Parathyroid adenoma (tissue), 2 donors: ENCODE results near the gene RASSF7.
A peak's percentile ranks its signal among the peaks of the same experiment; 100 is the strongest.

ENCODE experiments used
- H2AFZ ChIP-seq: fragments of 300-600 bp; sonication (generic); one replicate; pipeline ENCODE4 v1.7.0; 2017; ENCODE audit warnings: antibody characterized with exemption, mild to moderate bottlenecking
- H3K27ac ChIP-seq: fragments of 300-600 bp; sonication (generic); one replicate; pipeline ENCODE4 v1.7.0; 2017
- H3K27me3 ChIP-seq: fragments of 300-600 bp; sonication (generic); one replicate; pipeline ENCODE4 v1.7.0; 2017; ENCODE audit warnings: low read length; ENCODE audit not compliant: control insufficient read depth, insufficient read depth
- H3K36me3 ChIP-seq: fragments of 300-600 bp; sonication (generic); one replicate; pipeline ENCODE4 v1.7.0; 2017; ENCODE audit warnings: low read length; ENCODE audit not compliant: control insufficient read depth, insufficient read depth
- H3K4me1 ChIP-seq: fragments of 300-600 bp; sonication (generic); one replicate; pipeline ENCODE4 v1.7.0; 2017; ENCODE audit warnings: control low read depth
- H3K4me2 ChIP-seq: fragments of 300-600 bp; sonication (generic); one replicate; pipeline ENCODE4 v1.7.0; 2017; ENCODE audit warnings: low read length
- H3K4me3 ChIP-seq: fragments of 300-600 bp; sonication (generic); one replicate; pipeline ENCODE4 v1.7.0; 2017; ENCODE audit warnings: low read depth, low read length
- H3K79me2 ChIP-seq: fragments of 300-600 bp; sonication (generic); one replicate; pipeline ENCODE4 v1.7.0; 2017; ENCODE audit warnings: control low read depth
- H3K9ac ChIP-seq: fragments of 300-600 bp; sonication (generic); one replicate; pipeline ENCODE4 v1.7.0; 2017; ENCODE audit warnings: mild to moderate bottlenecking
- H3K9me3 ChIP-seq: fragments of 300-600 bp; sonication (generic); one replicate; pipeline ENCODE4 v1.7.0; 2017; ENCODE audit warnings: low read length; ENCODE audit not compliant: control insufficient read depth
- TF ChIP-seq, protein P1 (sequence below): fragments of 300-600 bp; sonication (generic); IDR thresholded peaks from one replicate; pipeline ENCODE4 v1.7.0; 2017; ENCODE audit warnings: antibody characterized with exemption, mild to moderate bottlenecking
- donor health status: primary hyperparathyroidism.

Gene RASSF7

GRCh38 chr11:567011-567628, 6.3 kb downstream of the RASSF7 start:
- TF ChIP-seq, protein P1, sequence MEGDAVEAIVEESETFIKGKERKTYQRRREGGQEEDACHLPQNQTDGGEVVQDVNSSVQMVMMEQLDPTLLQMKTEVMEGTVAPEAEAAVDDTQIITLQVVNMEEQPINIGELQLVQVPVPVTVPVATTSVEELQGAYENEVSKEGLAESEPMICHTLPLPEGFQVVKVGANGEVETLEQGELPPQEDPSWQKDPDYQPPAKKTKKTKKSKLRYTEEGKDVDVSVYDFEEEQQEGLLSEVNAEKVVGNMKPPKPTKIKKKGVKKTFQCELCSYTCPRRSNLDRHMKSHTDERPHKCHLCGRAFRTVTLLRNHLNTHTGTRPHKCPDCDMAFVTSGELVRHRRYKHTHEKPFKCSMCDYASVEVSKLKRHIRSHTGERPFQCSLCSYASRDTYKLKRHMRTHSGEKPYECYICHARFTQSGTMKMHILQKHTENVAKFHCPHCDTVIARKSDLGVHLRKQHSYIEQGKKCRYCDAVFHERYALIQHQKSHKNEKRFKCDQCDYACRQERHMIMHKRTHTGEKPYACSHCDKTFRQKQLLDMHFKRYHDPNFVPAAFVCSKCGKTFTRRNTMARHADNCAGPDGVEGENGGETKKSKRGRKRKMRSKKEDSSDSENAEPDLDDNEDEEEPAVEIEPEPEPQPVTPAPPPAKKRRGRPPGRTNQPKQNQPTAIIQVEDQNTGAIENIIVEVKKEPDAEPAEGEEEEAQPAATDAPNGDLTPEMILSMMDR, result no peak
- H3K9ac ChIP-seq, result no peak overlapping the region

DNA sequence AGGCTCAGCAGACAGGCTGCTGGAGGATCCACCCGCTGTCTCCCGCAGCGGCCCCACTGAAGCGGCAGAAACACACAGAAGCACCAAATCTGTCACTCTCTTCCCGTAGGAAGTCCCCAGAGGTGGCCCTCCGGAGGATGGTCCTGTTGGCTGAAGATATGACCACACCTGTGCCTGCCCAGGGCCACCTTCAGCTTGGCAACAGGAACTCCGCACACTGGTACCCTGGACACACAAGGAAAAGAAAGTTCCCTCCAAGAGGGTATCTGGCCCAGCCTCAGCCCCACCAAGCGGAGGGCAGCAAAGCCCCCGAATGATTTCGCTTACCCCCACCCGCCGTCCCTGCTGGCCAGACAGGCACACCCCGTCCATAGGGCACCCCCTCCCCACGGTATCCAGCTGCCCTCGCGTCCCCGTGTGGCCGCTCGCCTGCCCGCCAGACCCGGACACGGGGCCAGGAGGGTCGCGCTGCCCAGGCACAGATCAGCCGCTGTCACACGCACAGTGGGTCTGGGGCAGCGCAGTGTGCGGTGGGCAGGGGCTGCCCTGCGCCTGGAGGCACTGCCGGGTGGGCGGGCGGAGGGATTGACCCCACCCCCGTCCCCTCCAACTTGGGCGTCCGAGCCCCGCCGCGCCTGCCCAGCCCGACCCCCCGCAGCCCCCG, 7.0 kb downstream of the RASSF7 start:
- H3K36me3 ChIP-seq, result no peaks in the 10 kb centered on the region
- H3K9ac ChIP-seq, result no peak overlapping the region
- no peaks in the 10 kb centered on the region for H3K9me3 ChIP-seq
- H3K27me3 ChIP-seq, result no peaks in the 10 kb centered on the region
- peak overlapping the region; percentile 42 for H3K4me2 ChIP-seq
- no peak overlapping the region for H3K27ac ChIP-seq
- H3K4me3 ChIP-seq, result no peak overlapping the region
- TF ChIP-seq, protein P1, result no peak
- H2AFZ ChIP-seq, result no peak overlapping the region
- no peaks in the 10 kb centered on the region for H3K4me1 ChIP-seq
- no peaks in the 10 kb centered on the region for H3K79me2 ChIP-seq

More at GRCh38 chr11:567011-567628, 6.3 kb downstream of the RASSF7 start:
- H3K27me3 ChIP-seq, result no peaks in the 10 kb centered on the region
- no peaks in the 10 kb centered on the region for H3K79me2 ChIP-seq
- no peaks in the 10 kb centered on the region for H3K36me3 ChIP-seq
- H3K27ac ChIP-seq, result no peak overlapping the region
- no peak overlapping the region for H2AFZ ChIP-seq
- no peak overlapping the region for H3K4me2 ChIP-seq
- no peak overlapping the region for H3K4me3 ChIP-seq
- no peaks in the 10 kb centered on the region for H3K9me3 ChIP-seq
- no peaks in the 10 kb centered on the region for H3K4me1 ChIP-seq

- H3K4me1 ChIP-seq, result no peaks in the 10 kb centered on the region
Measured at GRCh38 chr11:568306-569157, 7.8 kb downstream of the RASSF7 start.

GRCh38 chr11:569158-569885, 8.6 kb downstream of the RASSF7 start:
- peak overlapping the region; percentile 34 for H3K4me3 ChIP-seq
- H3K9me3 ChIP-seq, result no peaks in the 10 kb centered on the region
- no peaks in the 10 kb centered on the region for H3K27me3 ChIP-seq
- TF ChIP-seq, protein P1, result no peak
- H3K79me2 ChIP-seq, result no peaks in the 10 kb centered on the region
- peak overlapping the region; percentile 51 for H2AFZ ChIP-seq
- H3K4me2 ChIP-seq, result peak overlapping the region; percentile 66
- H3K36me3 ChIP-seq, result no peaks in the 10 kb centered on the region
- H3K9ac ChIP-seq, result no peak overlapping the region
- no peaks in the 10 kb centered on the region for H3K4me1 ChIP-seq
- H3K27ac ChIP-seq, result no peak overlapping the region

More at GRCh38 chr11:568306-569157, 7.8 kb downstream of the RASSF7 start:
- no peak overlapping the region for H3K9ac ChIP-seq
- H3K4me3 ChIP-seq, result peak overlapping the region; percentile 34
- no peaks in the 10 kb centered on the region for H3K79me2 ChIP-seq
- peak overlapping the region; percentile 51 for H2AFZ ChIP-seq
- no peaks in the 10 kb centered on the region for H3K36me3 ChIP-seq
- H3K27me3 ChIP-seq, result no peaks in the 10 kb centered on the region
- TF ChIP-seq, protein P1, result no peak
- H3K4me2 ChIP-seq, result peak overlapping the region; percentile 66
- no peaks in the 10 kb centered on the region for H3K9me3 ChIP-seq
- no peak overlapping the region for H3K27ac ChIP-seq
